OCI-LY7 (cell line): ENCODE results near the gene ICA1. TPM values are rescaled to one million over a fixed set of nuclear protein-coding genes. Genes with fewer than 3 reads are reported as not detected.

Experiments used
- BruUV-seq: library from RNA; stranded (reverse); fragments of 400-500 nt; replicated peaks from 2 replicates; lab custom pipeline; 2021; lab: Mats Ljungman, UMichigan
- CTCF ChIA-PET: fragments of 300-600 bp; sonication (Branson Sonifier 250); formaldehyde crosslinking; loops from one replicate; lab custom pipeline; 2022; ENCODE audit warnings: antibody characterized with exemption; ENCODE audit not compliant: unreplicated experiment; lab: Charles Lee
- POLR2A ChIA-PET: fragments of 300-600 bp; sonication (Branson Sonifier 250); formaldehyde crosslinking; loops from one replicate; lab custom pipeline; 2022; ENCODE audit warnings: antibody characterized with exemption; lab: Charles Lee
- DNase-seq: peaks from one replicate; pipeline ENCODE4 v3.0.0-alpha.2; 2015; ENCODE audit warnings: low spot score
- H2AFZ ChIP-seq: fragments of 200-600 bp; sonication (generic), shearing (Covaris generic); 2 replicates; pipeline ENCODE4 v1.6.1; 2014; ENCODE audit warnings: mild to moderate bottlenecking, antibody characterized with exemption, low read length, moderate library complexity
- H3K27ac ChIP-seq: fragments of 200-600 bp; sonication (generic); 2 replicates; pipeline ENCODE4 v1.5.1; 2014; ENCODE audit warnings: mixed run types, low read depth, mild to moderate bottlenecking, moderate library complexity, low read length, inconsistent platforms; ENCODE audit not compliant: poor library complexity, severe bottlenecking
- H3K36me3 ChIP-seq: fragments of 200-600 bp; sonication (generic); 2 replicates; pipeline ENCODE4 v1.6.1; 2014; ENCODE audit warnings: mild to moderate bottlenecking, antibody characterized with exemption, low read length, moderate library complexity, mixed read lengths; ENCODE audit not compliant: insufficient read depth
- H3K4me1 ChIP-seq: fragments of 200-600 bp; sonication (generic); 2 replicates; pipeline ENCODE4 v1.5.1; 2014; ENCODE audit warnings: mild to moderate bottlenecking, low read length; ENCODE audit not compliant: insufficient read depth, poor library complexity, severe bottlenecking
- H3K4me2 ChIP-seq: fragments of 200-600 bp; sonication (generic); 2 replicates; pipeline ENCODE4 v1.6.1; 2014; ENCODE audit warnings: mild to moderate bottlenecking, low read length
- H3K4me3 ChIP-seq: fragments of 200-600 bp; sonication (generic); 2 replicates; pipeline ENCODE4 v1.5.1; 2014; ENCODE audit warnings: mild to moderate bottlenecking, low read depth, low read length; ENCODE audit not compliant: poor library complexity, severe bottlenecking
- H3K79me2 ChIP-seq: fragments of 200-600 bp; sonication (generic); 2 replicates; pipeline ENCODE4 v1.6.1; 2016; ENCODE audit warnings: low read depth, mild to moderate bottlenecking, low read length, moderate library complexity, mixed read lengths; ENCODE audit not compliant: insufficient read depth
- H3K9me2 ChIP-seq: fragments of 200-600 bp; sonication (generic); 2 replicates; pipeline ENCODE4 v1.6.1; 2016; ENCODE audit warnings: mild to moderate bottlenecking, low read length, mixed read lengths; ENCODE audit not compliant: insufficient read depth
- H3K9me3 ChIP-seq: fragments of 200-600 bp; sonication (generic); 2 replicates; pipeline ENCODE4 v1.6.1; 2014; ENCODE audit warnings: mild to moderate bottlenecking, mixed run types, low read length, mixed read lengths
- H4K20me1 ChIP-seq: fragments of 200-600 bp; sonication (generic); 2 replicates; pipeline ENCODE4 v1.6.1; 2014; ENCODE audit warnings: mild to moderate bottlenecking, antibody characterized with exemption, low read length, moderate library complexity, mixed read lengths; ENCODE audit not compliant: insufficient read depth
- CTCF ChIP-seq: fragments of 200-600 bp; sonication (generic); conservative IDR thresholded peaks from 2 replicates; pipeline ENCODE4 v1.5.1; 2014; ENCODE audit warnings: mild to moderate bottlenecking, antibody characterized with exemption, low read length, moderate library complexity, mixed read lengths
- EZH2phosphoT487 ChIP-seq: fragments of 200-600 bp; sonication (generic); IDR thresholded peaks from 2 replicates; pipeline ENCODE4 v1.6.1; 2018; ENCODE audit warnings: low read depth, borderline replicate concordance, mild to moderate bottlenecking, mixed run types, antibody characterized with exemption, low read length, moderate library complexity, mixed read lengths
- intact Hi-C: fragments of 100-400 bp; cut with micrococcal nuclease; formaldehyde crosslinking; loops from one replicate; pipeline ENCODE4 v1.10.0; 2022; ENCODE audit not compliant: unreplicated experiment
- total RNA-seq, 2 experiments: library from RNA; depleted of rRNA in 1 of 2; stranded (reverse); fragments of >200 nt in 1 of 2; shearing (Covaris generic) in 1 of 2; gene quantifications; 2 replicates each; pipeline ENCODE4 v1.2.3, GENCODE V29; 2014 to 2022

ICA1 gene
- total RNA-seq, 2 experiments from 2014 or later = 0.49 TPM; not detected in 1

GRCh38 chr7:8204339-8205030, 57.5 kb downstream of the ICA1 start:
- CTCF ChIA-PET = no interaction called here
- intact Hi-C loops = no loop called here
- no TSS peak for BruUV-seq
- H3K4me2 ChIP-seq = no peak overlapping the region
- no peak overlapping the region for H3K4me3 ChIP-seq
- POLR2A ChIA-PET = interaction anchor here (0.6 to 0.7 kb wide), 2 partner anchors 339 to 825 kb away, joined by 3 read pairs; no protein-coding TSS in a partner anchor
- H3K27ac ChIP-seq = no peak overlapping the region
- H4K20me1 ChIP-seq = no peaks in the 10 kb centered on the region
- TF ChIP-seq CTCF = no peak
- TF ChIP-seq EZH2phosphoT487 = no peak
- DNase-seq = no peak
- H3K4me1 ChIP-seq = no peaks in the 10 kb centered on the region
- no peaks in the 10 kb centered on the region for H3K9me2 ChIP-seq
- no peak overlapping the region for H2AFZ ChIP-seq
- no peaks in the 10 kb centered on the region for H3K79me2 ChIP-seq
- no peaks in the 10 kb centered on the region for H3K9me3 ChIP-seq
- no peaks in the 10 kb centered on the region for H3K36me3 ChIP-seq

- no peak for DNase-seq
- TF ChIP-seq CTCF (no peak), EZH2phosphoT487 (no peak)
- intact Hi-C loops = no loop called here
Observed at GRCh38 chr7:8201846-8202441, 60.0 kb downstream of the ICA1 start.

DNA sequence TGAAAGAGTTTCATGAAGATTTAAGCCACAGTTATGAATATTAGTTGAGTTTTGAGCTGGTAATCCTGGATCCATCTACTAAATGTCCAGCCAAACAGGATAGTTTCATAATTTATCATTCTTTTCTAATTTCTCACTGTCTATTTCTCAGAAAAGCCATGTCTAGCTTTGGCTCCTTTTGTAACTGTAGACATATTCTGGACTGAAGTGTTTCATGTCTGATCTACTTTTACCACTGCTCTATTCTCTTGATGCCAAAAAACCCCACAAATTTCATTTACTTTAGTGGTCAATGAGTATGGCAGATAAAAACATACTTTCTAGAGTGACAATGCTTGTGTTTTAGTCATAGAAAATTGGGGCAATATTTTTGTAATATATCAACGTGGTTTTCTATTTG, 61.2 kb downstream of the ICA1 start:
- no peaks in the 10 kb centered on the region for H3K9me2 ChIP-seq
- no peak for TF ChIP-seq CTCF
- no peak for TF ChIP-seq EZH2phosphoT487
- no peak overlapping the region for H3K4me2 ChIP-seq
- H3K79me2 ChIP-seq = no peaks in the 10 kb centered on the region
- intact Hi-C loops = no loop called here
- H2AFZ ChIP-seq = no peak overlapping the region
- no peaks in the 10 kb centered on the region for H3K9me3 ChIP-seq
- ChIA-PET CTCF (no interaction called here), POLR2A (no interaction called here)
- H3K4me1 ChIP-seq = no peaks in the 10 kb centered on the region
- H3K36me3 ChIP-seq = no peaks in the 10 kb centered on the region
- no peak overlapping the region for H3K27ac ChIP-seq
- H4K20me1 ChIP-seq = no peaks in the 10 kb centered on the region
- H3K4me3 ChIP-seq = no peak overlapping the region
- BruUV-seq = no TSS peak
- DNase-seq = no peak

More at GRCh38 chr7:8201846-8202441, 60.0 kb downstream of the ICA1 start:
- Histone ChIP-seq H3K4me3 (no peak overlapping the region), H3K4me2 (no peak overlapping the region), H3K9me2 (no peaks in the 10 kb centered on the region), H3K9me3 (no peaks in the 10 kb centered on the region), H3K27ac (no peak overlapping the region), H2AFZ (no peak overlapping the region), H3K4me1 (no peaks in the 10 kb centered on the region), H3K79me2 (no peaks in the 10 kb centered on the region), H3K36me3 (no peaks in the 10 kb centered on the region), H4K20me1 (no peaks in the 10 kb centered on the region)
- BruUV-seq = no TSS peak
- POLR2A ChIA-PET = interaction anchor here (1.6 kb wide), 1 partner anchor 12 kb away, joined by 5 read pairs; no protein-coding TSS in a partner anchor
- CTCF ChIA-PET = no interaction called here
